Body of pancreas (tissue), 4 donors: ENCODE measurements around the gene MIF4GD. TPM values are rescaled to one million over a fixed set of nuclear protein-coding genes. Genes with fewer than 3 reads are reported as not detected.

ENCODE experiments used
- ATAC-seq: fragments of 150-250 bp; one replicate; pipeline ENCODE4 v1.9.1; 2016
- DNase-seq, 4 donors: peaks; one replicate each; pipeline ENCODE4 v3.0.0-alpha.2; 2019
- H3K27ac ChIP-seq, 4 donors: fragments of 200-600 bp; sonication (generic); 1 replicate in 3 of 4; 2 replicates in 1 of 4; pipeline versions ENCODE4 v1.5.1 to v1.6.1; 2016 to 2019; ENCODE audit warnings: mild to moderate bottlenecking in 1 of 4, mixed read lengths in 1 of 4, moderate library complexity in 1 of 4
- H3K27me3 ChIP-seq, 2 donors: fragments of 200-600 bp; sonication (generic); one replicate each; pipeline ENCODE4 v1.6.0; 2016; ENCODE audit warnings: mild to moderate bottlenecking in 1 of 2
- H3K36me3 ChIP-seq, 2 donors: fragments of 200-600 bp; sonication (generic); replicated peaks in 1 of 2; 2 replicates each; pipeline ENCODE4 v1.5.1; 2016; ENCODE audit warnings: low read depth in 2 of 2; ENCODE audit not compliant: insufficient read depth in 1 of 2
- H3K4me1 ChIP-seq: fragments of 200-600 bp; sonication (generic); one replicate; pipeline ENCODE4 v1.6.0; 2016
- H3K4me3 ChIP-seq, 2 donors: fragments of 200-600 bp; sonication (generic); 1 replicate in 1 of 2; 2 replicates in 1 of 2; pipeline ENCODE4 v1.5.1; 2016 to 2019
- H3K9me3 ChIP-seq, 3 donors: fragments of 200-600 bp; sonication (generic); 1 replicate in 2 of 3; 2 replicates in 1 of 3; pipeline ENCODE4 v1.5.1; 2016
- CTCF ChIP-seq, 7 experiments: fragments of 450-650 bp in 4 of 7; fragments of 200-600 bp in 3 of 7; sonication (generic) in 3 of 7; IDR thresholded peaks; one replicate each; pipeline ENCODE4 v1.5.1; 2016 to 2019; ENCODE audit warnings: antibody characterized with exemption in 7 of 7
- POLR2A ChIP-seq, 3 donors: fragments of 450-650 bp; IDR thresholded peaks; one replicate each; pipeline ENCODE4 v1.6.1; 2016; ENCODE audit warnings: antibody characterized with exemption in 3 of 3, mild to moderate bottlenecking in 2 of 3
- WGBS, 2 donors: methylation state at CpG; one replicate each; pipeline ENCODE4 v1.1.5; 2017; 5-methylcytosine and 5-hydroxymethylcytosine counted together
- intact Hi-C: fragments of 100-400 bp; cut with DNase I; formaldehyde crosslinking; loops from one replicate; pipeline ENCODE4 v1.15.1; 2023
- total RNA-seq, 2 donors: library from RNA; depleted of rRNA; stranded (reverse); fragments of >200 nt; gene quantifications; one replicate each; pipeline ENCODE4 v1.1.0, GENCODE V29; 2016

Gene MIF4GD
- total RNA-seq, 2 donors from 2014 or later, result 20.5 to 26.4 TPM

GRCh38 chr17:75225016-75225415, 46.0 kb downstream of the MIF4GD start:
- intact Hi-C loops, result no loop called here
- 78 to 84% methylated on average over 13 to 14 of the region's 14 CpGs for WGBS, 2 donors
- Histone ChIP-seq H3K27ac (no peak overlapping the region), H3K4me1 (peaks cover 8% of the 10 kb centered on the region), H3K27me3 (no peaks in the 10 kb centered on the region), H3K36me3 (peaks cover 0 to 27% of the 10 kb centered on the region in 2 donors), H3K9me3 (no peaks in the 10 kb centered on the region), H3K4me3 (no peak overlapping the region)
- DNase-seq (no peak), ATAC-seq (no peak)
- TF ChIP-seq POLR2A (IDR thresholded peaks at IDR 0.05) (no peak), CTCF (IDR thresholded peaks at IDR 0.05) (no peak)

- Histone ChIP-seq H3K9me3 (no peaks in the 10 kb centered on the region), H3K27ac (no peak overlapping the region), H3K27me3 (no peaks in the 10 kb centered on the region), H3K36me3 (peaks cover 0 to 29% of the 10 kb centered on the region in 2 donors), H3K4me3 (no peak overlapping the region), H3K4me1 (no peaks in the 10 kb centered on the region)
- 86 to 96% methylated on average over 3 of the region's 3 CpGs for WGBS, 2 donors
- ATAC-seq, result no peak
- no peak for TF ChIP-seq POLR2A (IDR thresholded peaks at IDR 0.05)
- TF ChIP-seq CTCF (IDR thresholded peaks at IDR 0.05), result no peak
- intact Hi-C loops, result no loop called here
- DNase-seq, result no peak
Measured at GRCh38 chr17:75219815-75220214, 51.2 kb downstream of the MIF4GD start.

- Histone ChIP-seq H3K36me3 (peaks cover 0 to 38% of the 10 kb centered on the region in 2 donors), H3K27me3 (no peaks in the 10 kb centered on the region), H3K9me3 (no peaks in the 10 kb centered on the region), H3K4me3 (no peak overlapping the region), H3K27ac (no peak overlapping the region), H3K4me1 (no peaks in the 10 kb centered on the region)
- WGBS, 2 donors, result 86 to 93% methylated on average over 5 to 6 of the region's 6 CpGs
- intact Hi-C loops, result no loop called here
- ATAC-seq (no peak), DNase-seq (no peak)
- TF ChIP-seq CTCF (IDR thresholded peaks at IDR 0.05), result no peak
- no peak for TF ChIP-seq POLR2A (IDR thresholded peaks at IDR 0.05)
Measured at GRCh38 chr17:75218131-75218530, 52.9 kb downstream of the MIF4GD start.

Other genes with a start within 250 kb of the MIF4GD start
- gene ATP5PD, start 224.3 kb downstream of the MIF4GD start, total RNA-seq, result 100 to 1,000 TPM; 105 to 131 TPM
- 10 to 100 TPM; 11.2 to 12.7 TPM for gene KCTD2, start 224.0 kb downstream of the MIF4GD start, total RNA-seq
- 10 to 100 TPM in 1 of 2 donors, 1 to 10 TPM in 1; 2.1 to 14.8 TPM for gene SLC16A5, start 183.3 kb downstream of the MIF4GD start, total RNA-seq
- 1 to 10 TPM; 6.7 to 7.9 TPM for gene ARMC7, start 161.3 kb downstream of the MIF4GD start, total RNA-seq
- gene NT5C, start 139.5 kb downstream of the MIF4GD start, total RNA-seq, result 10 to 100 TPM; 69.9 to 71.3 TPM
- gene JPT1, start 116.7 kb downstream of the MIF4GD start, total RNA-seq, result 10 to 100 TPM; 17.4 to 42.5 TPM
- gene SUMO2, start 88.3 kb downstream of the MIF4GD start, total RNA-seq, result 10 to 100 TPM; 25.1 to 25.2 TPM
- gene NUP85, start 65.6 kb downstream of the MIF4GD start, total RNA-seq, result 10 to 100 TPM; 19.7 to 40.2 TPM
- 10 to 100 TPM; 13.5 to 24.1 TPM for gene GGA3, start 9.6 kb downstream of the MIF4GD start, total RNA-seq
- gene MRPS7, start 9.4 kb downstream of the MIF4GD start, total RNA-seq, result 10 to 100 TPM; 13.7 to 25.4 TPM
- gene SLC25A19, start 18.2 kb upstream of the MIF4GD start, total RNA-seq, result 1 to 10 TPM; 7.6 to 8.3 TPM
- 100 to 1,000 TPM in 1 of 2 donors, 10 to 100 TPM in 1; 51.9 to 118 TPM for gene GRB2, start 134.4 kb upstream of the MIF4GD start, total RNA-seq
- gene TMEM94, start 185.4 kb upstream of the MIF4GD start, total RNA-seq, result 100 to 1,000 TPM in 1 of 2 donors, 10 to 100 TPM in 1; 27.2 to 145 TPM
- 10 to 100 TPM in 1 of 2 donors, 1 to 10 TPM in 1; 9.1 to 16.2 TPM for gene CASKIN2, start 244.3 kb upstream of the MIF4GD start, total RNA-seq
- gene TSEN54, start 245.3 kb upstream of the MIF4GD start, total RNA-seq, result 100 to 1,000 TPM in 1 of 2 donors, 10 to 100 TPM in 1; 63.8 to 123 TPM